22Rv1 (cell line): ENCODE results near the gene LRFN3.

Source experiments
- CTCF ChIP-seq: fragments of 450-650 bp; IDR thresholded peaks from 2 replicates; pipeline ENCODE4 v1.5.1; 2017; ENCODE audit warnings: mild to moderate bottlenecking
- ZFX ChIP-seq: fragments of 450-650 bp; IDR thresholded peaks from 2 replicates; pipeline ENCODE4 v1.6.1; 2017; ENCODE audit warnings: antibody characterized with exemption, borderline replicate concordance

DNA sequence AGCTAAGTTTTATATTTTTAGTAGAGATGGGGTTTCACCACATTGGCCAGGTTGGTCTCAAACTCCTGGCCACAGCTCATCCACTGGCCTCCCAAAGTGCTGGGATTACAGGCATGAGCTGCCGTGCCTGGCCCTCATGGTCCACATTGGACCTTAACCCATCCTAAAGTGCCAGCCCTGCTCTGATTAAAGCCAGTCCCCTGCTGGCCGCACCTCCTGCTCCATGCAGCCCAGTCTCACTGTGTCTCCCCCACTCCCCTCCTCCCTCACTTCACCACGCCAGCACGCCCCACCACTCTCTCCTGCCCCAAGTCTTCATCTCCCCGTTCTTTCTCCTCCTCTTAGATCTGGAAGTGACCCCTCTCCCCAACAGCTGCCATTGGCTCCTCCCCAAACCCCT, 42.1 kb downstream of the LRFN3 start:
- no peak for TF ChIP-seq CTCF
- no peak for TF ChIP-seq ZFX
